SK-N-MC (cell line): ENCODE results near the gene LST1.

Experiments used
- EZH2 ChIP-seq: fragments of 200-600 bp; sonication (generic); IDR thresholded peaks from one replicate; pipeline ENCODE4 v1.6.1; 2017; ENCODE audit warnings: antibody characterized with exemption
- FOXP2 ChIP-seq: optimal IDR thresholded peaks from 2 replicates; pipeline ENCODE3; 2011; ENCODE audit warnings: mild to moderate bottlenecking, moderate library complexity; ENCODE audit not compliant: insufficient read depth; ENCODE audit errors: extremely low read length, control extremely low read depth
- POLR2AphosphoS5 ChIP-seq: IDR thresholded peaks from 2 replicates; pipeline ENCODE4 v1.6.1; 2012; ENCODE audit warnings: mild to moderate bottlenecking, low read depth, low read length, borderline replicate concordance

GRCh38 chr6:31587791-31588777, 2.0 kb downstream of the LST1 start:
- TF ChIP-seq POLR2AphosphoS5 (no peak), EZH2 (no peak), FOXP2 (no peak)
